ENCODE measurements around the gene MAML3. TPM values are rescaled to one million over a fixed set of nuclear protein-coding genes. Genes with fewer than 3 reads are reported as not detected.

MAML3 gene
- total RNA-seq, 1 donor from 2014 or later, result 24.8 TPM

- Mint-ChIP-seq H3K27ac (no peak overlapping the region), H3K36me3 (no peaks in the 10 kb centered on the region), H3K4me3 (no peak overlapping the region), H3K27me3 (ENCODE audit: low read depth) (no peaks in the 10 kb centered on the region), H3K9me3 (no peaks in the 10 kb centered on the region), H3K4me1 (peaks cover 29% of the 10 kb centered on the region)
- no peak for DNase-seq (ENCODE audit: low spot score in 2 of 2, unreplicated experiment in 2 of 2)
- no peak for TF ChIP-seq CTCF (IDR thresholded peaks at IDR 0.05; ENCODE audit: unreplicated experiment)
Measured at GRCh38 chr4:139971111-139971510, 182.9 kb downstream of the MAML3 start.

GRCh38 chr4:139969635-139970266, 184.2 kb downstream of the MAML3 start:
- no peak for TF ChIP-seq CTCF (IDR thresholded peaks at IDR 0.05; ENCODE audit: unreplicated experiment)
- Mint-ChIP-seq H3K4me1 (peaks cover 30% of the 10 kb centered on the region), H3K36me3 (no peaks in the 10 kb centered on the region), H3K9me3 (no peaks in the 10 kb centered on the region), H3K27me3 (ENCODE audit: low read depth) (no peaks in the 10 kb centered on the region), H3K27ac (no peak overlapping the region), H3K4me3 (no peak overlapping the region)
- DNase-seq (ENCODE audit: low spot score in 2 of 2, unreplicated experiment in 2 of 2), result no peak

DNA sequence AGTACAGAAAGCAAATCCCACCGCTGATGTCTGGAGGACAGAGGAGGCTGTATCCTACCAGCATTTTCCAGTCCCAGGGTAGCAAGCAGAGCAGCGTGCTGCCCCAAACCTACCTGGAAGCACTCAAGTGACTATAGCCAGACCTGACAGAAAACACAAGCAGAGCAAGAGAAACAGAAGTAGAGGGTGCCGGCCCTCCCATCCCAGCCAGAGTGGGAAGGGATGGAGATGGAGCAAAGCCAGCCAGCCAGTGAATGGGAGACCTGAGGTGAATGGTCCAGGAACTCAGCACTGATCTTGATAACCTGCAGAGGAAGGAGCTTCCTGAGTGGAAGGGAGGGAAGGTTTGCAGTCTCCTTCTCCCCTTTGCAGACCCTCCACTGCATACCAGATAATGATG, 185.2 kb downstream of the MAML3 start:
- no peaks in the 10 kb centered on the region for H3K36me3 Mint-ChIP-seq
- no peak overlapping the region for H3K27ac Mint-ChIP-seq
- H3K27me3 Mint-ChIP-seq (ENCODE audit: low read depth), result no peaks in the 10 kb centered on the region
- H3K4me1 Mint-ChIP-seq, result peaks cover 33% of the 10 kb centered on the region
- H3K4me3 Mint-ChIP-seq, result no peak overlapping the region
- no peak for DNase-seq (ENCODE audit: low spot score in 2 of 2, unreplicated experiment in 2 of 2)
- no peaks in the 10 kb centered on the region for H3K9me3 Mint-ChIP-seq
- TF ChIP-seq CTCF (IDR thresholded peaks at IDR 0.05; ENCODE audit: unreplicated experiment), result no peak

DNA sequence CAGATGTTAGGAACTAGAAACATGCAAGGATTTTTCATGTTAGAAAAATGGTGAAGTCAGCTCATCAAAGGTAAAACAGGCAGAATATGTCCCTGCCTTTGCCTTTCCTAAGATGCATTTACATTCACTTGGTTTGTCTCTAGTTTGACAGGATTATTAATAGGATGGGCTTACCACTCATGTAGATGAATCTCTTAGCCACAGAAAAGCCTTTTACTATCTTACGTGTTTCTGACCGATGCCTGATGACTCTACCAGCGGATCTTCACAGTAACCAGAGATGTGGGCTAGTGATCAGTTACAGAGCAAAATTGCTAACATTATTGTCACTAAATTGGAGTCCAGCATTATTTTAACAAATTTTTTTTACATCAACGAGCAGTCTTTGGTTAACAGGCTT, 187.6 kb downstream of the MAML3 start:
- no peaks in the 10 kb centered on the region for H3K9me3 Mint-ChIP-seq
- H3K36me3 Mint-ChIP-seq, result no peaks in the 10 kb centered on the region
- H3K4me1 Mint-ChIP-seq, result peaks cover 46% of the 10 kb centered on the region
- TF ChIP-seq CTCF (IDR thresholded peaks at IDR 0.05; ENCODE audit: unreplicated experiment), result no peak
- no peak overlapping the region for H3K4me3 Mint-ChIP-seq
- H3K27me3 Mint-ChIP-seq (ENCODE audit: low read depth), result no peaks in the 10 kb centered on the region
- H3K27ac Mint-ChIP-seq, result no peak overlapping the region
- DNase-seq (ENCODE audit: low spot score in 2 of 2, unreplicated experiment in 2 of 2), result no peak

- TF ChIP-seq CTCF (IDR thresholded peaks at IDR 0.05; ENCODE audit: unreplicated experiment), result no peak
- Mint-ChIP-seq H3K4me3 (no peak overlapping the region), H3K27me3 (ENCODE audit: low read depth) (no peaks in the 10 kb centered on the region), H3K4me1 (peaks cover 50% of the 10 kb centered on the region), H3K36me3 (no peaks in the 10 kb centered on the region), H3K9me3 (no peaks in the 10 kb centered on the region), H3K27ac (no peak overlapping the region)
- DNase-seq (ENCODE audit: low spot score in 2 of 2, unreplicated experiment in 2 of 2), result no peak
Measured at GRCh38 chr4:139965789-139966188, 188.2 kb downstream of the MAML3 start.

- DNase-seq (ENCODE audit: low spot score in 2 of 2, unreplicated experiment in 2 of 2), result no peak
Measured at GRCh38 chr4:139963708-139964107, 190.3 kb downstream of the MAML3 start.

More at GRCh38 chr4:139963708-139964107, 190.3 kb downstream of the MAML3 start:
- no peak for TF ChIP-seq CTCF (IDR thresholded peaks at IDR 0.05; ENCODE audit: unreplicated experiment)
- H3K9me3 Mint-ChIP-seq, result no peaks in the 10 kb centered on the region
- H3K27me3 Mint-ChIP-seq (ENCODE audit: low read depth), result no peaks in the 10 kb centered on the region
- no peak overlapping the region for H3K4me3 Mint-ChIP-seq
- no peak overlapping the region for H3K27ac Mint-ChIP-seq
- H3K36me3 Mint-ChIP-seq, result no peaks in the 10 kb centered on the region
- H3K4me1 Mint-ChIP-seq, result peaks cover 56% of the 10 kb centered on the region

Measured in mesothelial cell of epicardium (in vitro differentiated cells).